PC-9 (cell line): ENCODE measurements around the gene LRFN3.

ENCODE experiments used
- EZH2 ChIP-seq: fragments of 200-600 bp; sonication (generic); IDR thresholded peaks from 2 replicates; pipeline ENCODE4 v1.8.0; 2017; ENCODE audit warnings: antibody characterized with exemption, low read depth
- TF ChIP-seq, protein P1 (sequence below): fragments of 200-600 bp; sonication (generic); conservative IDR thresholded peaks from 2 replicates; pipeline ENCODE4 v1.6.1; 2017; ENCODE audit warnings: mixed run types, antibody characterized with exemption, mild to moderate bottlenecking, moderate library complexity

DNA sequence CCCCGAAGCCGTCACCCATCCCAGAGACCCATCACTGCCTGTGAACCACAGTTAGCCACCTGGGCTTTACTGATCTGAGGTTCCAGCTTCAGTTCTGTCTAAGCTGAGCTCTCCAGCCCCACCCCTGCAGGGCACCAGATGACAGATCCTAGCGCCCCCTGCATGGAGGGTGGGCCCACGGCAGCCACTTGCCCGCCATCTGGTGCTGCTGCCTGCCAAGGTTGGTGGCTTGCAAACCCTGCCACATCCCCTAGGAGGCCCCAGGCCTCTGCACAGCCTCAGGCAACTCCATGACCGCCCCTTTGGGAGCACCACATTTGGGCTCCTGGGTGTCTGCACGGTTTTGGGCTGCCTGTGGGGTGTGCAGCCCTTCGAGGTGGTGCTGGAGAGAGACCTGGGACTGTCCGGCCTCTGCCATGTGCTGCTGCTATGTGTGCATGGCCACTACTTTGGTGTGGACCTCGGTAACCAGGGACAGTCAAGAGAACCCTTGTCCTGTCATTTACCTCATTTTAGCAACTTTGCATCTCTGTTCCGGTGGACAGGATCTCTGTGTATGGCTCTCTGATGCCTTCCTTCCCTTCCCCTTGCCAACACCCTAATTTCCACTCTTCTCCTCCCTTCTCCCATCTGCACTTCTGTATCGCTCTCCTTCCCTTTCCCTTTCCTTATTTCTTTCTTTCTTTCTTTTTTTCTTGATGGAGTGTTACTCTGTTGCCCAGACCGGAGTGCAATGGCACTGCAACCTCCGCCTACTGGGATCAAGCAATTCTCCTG is 41.5 kb downstream of the LRFN3 start:
- TF ChIP-seq, protein P1, sequence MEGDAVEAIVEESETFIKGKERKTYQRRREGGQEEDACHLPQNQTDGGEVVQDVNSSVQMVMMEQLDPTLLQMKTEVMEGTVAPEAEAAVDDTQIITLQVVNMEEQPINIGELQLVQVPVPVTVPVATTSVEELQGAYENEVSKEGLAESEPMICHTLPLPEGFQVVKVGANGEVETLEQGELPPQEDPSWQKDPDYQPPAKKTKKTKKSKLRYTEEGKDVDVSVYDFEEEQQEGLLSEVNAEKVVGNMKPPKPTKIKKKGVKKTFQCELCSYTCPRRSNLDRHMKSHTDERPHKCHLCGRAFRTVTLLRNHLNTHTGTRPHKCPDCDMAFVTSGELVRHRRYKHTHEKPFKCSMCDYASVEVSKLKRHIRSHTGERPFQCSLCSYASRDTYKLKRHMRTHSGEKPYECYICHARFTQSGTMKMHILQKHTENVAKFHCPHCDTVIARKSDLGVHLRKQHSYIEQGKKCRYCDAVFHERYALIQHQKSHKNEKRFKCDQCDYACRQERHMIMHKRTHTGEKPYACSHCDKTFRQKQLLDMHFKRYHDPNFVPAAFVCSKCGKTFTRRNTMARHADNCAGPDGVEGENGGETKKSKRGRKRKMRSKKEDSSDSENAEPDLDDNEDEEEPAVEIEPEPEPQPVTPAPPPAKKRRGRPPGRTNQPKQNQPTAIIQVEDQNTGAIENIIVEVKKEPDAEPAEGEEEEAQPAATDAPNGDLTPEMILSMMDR, result no peak; the same call in 1 of the 2 replicates
- TF ChIP-seq EZH2, result no peak
